GM12891 (cell line): ENCODE measurements around the gene MAP2K7.

Experiments used
- PAX5 ChIP-seq: IDR thresholded peaks from 2 replicates; pipeline ENCODE4 v1.6.1; 2011; ENCODE audit warnings: low read length, moderate library complexity, mild to moderate bottlenecking; ENCODE audit not compliant: insufficient read depth, severe bottlenecking
- POLR2A ChIP-seq: IDR thresholded peaks from 2 replicates; pipeline ENCODE4 v1.6.1; 2011; ENCODE audit warnings: low read depth, low read length, control low read depth
- TAF1 ChIP-seq: IDR thresholded peaks from 2 replicates; pipeline ENCODE4 v1.6.1; 2011; ENCODE audit warnings: low read depth, low read length, control low read depth

DNA sequence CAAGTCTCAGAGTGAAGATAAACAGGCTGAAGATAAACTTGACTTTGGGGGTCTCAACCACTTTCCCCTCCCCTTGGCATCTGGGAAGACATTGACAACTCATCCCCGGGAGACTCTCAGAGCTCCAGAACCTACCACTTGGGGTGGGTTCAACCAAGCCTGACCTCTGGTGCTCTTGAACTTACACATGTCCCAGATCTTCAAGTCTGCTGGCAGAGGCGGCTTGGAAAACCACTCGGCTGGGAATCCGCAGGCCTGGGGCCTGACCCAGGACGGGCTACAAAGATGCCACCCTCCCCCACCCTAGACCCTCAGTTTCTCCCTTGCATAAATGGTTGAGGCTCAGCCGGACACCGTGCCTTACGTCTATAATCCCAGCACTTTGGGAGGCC, 14.9 kb upstream of the MAP2K7 start:
- TF ChIP-seq POLR2A (no peak), TAF1 (no peak), PAX5 (no peak)
